Measurements from ENCODE around the gene LARGE2. TPM values are rescaled to one million over a fixed set of nuclear protein-coding genes. Genes with fewer than 3 reads are reported as not detected.

The LARGE2 gene
- total RNA-seq, 3 donors from 2014 or later (not counting 1 experiment from before 2014, with no cell fraction given): 0.40 to 1.7 (median 1.0) TPM

GRCh38 chr11:45967506-45967905 lies 45.0 kb downstream of the LARGE2 start:
- Mint-ChIP-seq H3K9me3 (no peaks in the 10 kb centered on the region), H3K27me3 (ENCODE audit: low read depth in 2 of 2) (no peaks in the 10 kb centered on the region), H3K27ac (no peak overlapping the region), H3K4me3 (no peak overlapping the region), H3K4me1 (no peaks in the 10 kb centered on the region), H3K36me3 (peaks cover 21% of the 10 kb centered on the region)
- 86% methylated on average over 2 of the region's 2 CpGs for WGBS (ENCODE audit: insufficient coverage)
- Histone ChIP-seq H3K9me3 (ENCODE audit: control insufficient read depth, insufficient read depth, low read length) (no peaks in the 10 kb centered on the region), H3K4me1 (ENCODE audit: control insufficient read depth, insufficient read depth, low read length) (no peaks in the 10 kb centered on the region), H3K27ac (ENCODE audit: low read length) (no peak overlapping the region), H3K4me3 (ENCODE audit: low read length) (no peak overlapping the region), H3K36me3 (ENCODE audit: control insufficient read depth, insufficient read depth, low read length) (peaks cover 46% of the 10 kb centered on the region), H3K27me3 (ENCODE audit: control insufficient read depth, insufficient read depth, low read length) (no peaks in the 10 kb centered on the region)
- ATAC-seq (no peak), DNase-seq (no peak)
- TF ChIP-seq, protein P1, sequence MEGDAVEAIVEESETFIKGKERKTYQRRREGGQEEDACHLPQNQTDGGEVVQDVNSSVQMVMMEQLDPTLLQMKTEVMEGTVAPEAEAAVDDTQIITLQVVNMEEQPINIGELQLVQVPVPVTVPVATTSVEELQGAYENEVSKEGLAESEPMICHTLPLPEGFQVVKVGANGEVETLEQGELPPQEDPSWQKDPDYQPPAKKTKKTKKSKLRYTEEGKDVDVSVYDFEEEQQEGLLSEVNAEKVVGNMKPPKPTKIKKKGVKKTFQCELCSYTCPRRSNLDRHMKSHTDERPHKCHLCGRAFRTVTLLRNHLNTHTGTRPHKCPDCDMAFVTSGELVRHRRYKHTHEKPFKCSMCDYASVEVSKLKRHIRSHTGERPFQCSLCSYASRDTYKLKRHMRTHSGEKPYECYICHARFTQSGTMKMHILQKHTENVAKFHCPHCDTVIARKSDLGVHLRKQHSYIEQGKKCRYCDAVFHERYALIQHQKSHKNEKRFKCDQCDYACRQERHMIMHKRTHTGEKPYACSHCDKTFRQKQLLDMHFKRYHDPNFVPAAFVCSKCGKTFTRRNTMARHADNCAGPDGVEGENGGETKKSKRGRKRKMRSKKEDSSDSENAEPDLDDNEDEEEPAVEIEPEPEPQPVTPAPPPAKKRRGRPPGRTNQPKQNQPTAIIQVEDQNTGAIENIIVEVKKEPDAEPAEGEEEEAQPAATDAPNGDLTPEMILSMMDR (IDR thresholded peaks at IDR 0.05): no peak
- intact Hi-C loops (cut with micrococcal nuclease): loop anchor here (10.0 kb wide), 1 partner anchor 157 kb away; the partner anchor contains the start of gene PHF21A

- H3K27ac Mint-ChIP-seq: no peak overlapping the region
Measured at GRCh38 chr11:45968901-45969300, 46.4 kb downstream of the LARGE2 start.

GRCh38 chr11:45973601-45974000 lies 51.1 kb downstream of the LARGE2 start:
- Mint-ChIP-seq H3K27ac (no peak overlapping the region), H3K36me3 (peaks cover 14% of the 10 kb centered on the region), H3K4me1 (peaks cover 0 to 6% of the 10 kb centered on the region in 2 donors), H3K4me3 (no peak overlapping the region), H3K27me3 (ENCODE audit: low read depth in 2 of 2) (no peaks in the 10 kb centered on the region), H3K9me3 (no peaks in the 10 kb centered on the region)
- Histone ChIP-seq H3K27me3 (ENCODE audit: control insufficient read depth, insufficient read depth, low read length) (no peaks in the 10 kb centered on the region), H3K4me3 (ENCODE audit: low read length) (no peak overlapping the region), H3K36me3 (ENCODE audit: control insufficient read depth, insufficient read depth, low read length) (peaks cover 42% of the 10 kb centered on the region), H3K9me3 (ENCODE audit: control insufficient read depth, insufficient read depth, low read length) (no peaks in the 10 kb centered on the region), H3K4me1 (ENCODE audit: control insufficient read depth, insufficient read depth, low read length) (no peaks in the 10 kb centered on the region), H3K27ac (ENCODE audit: low read length) (no peak overlapping the region)
- DNase-seq (no peak), ATAC-seq (no peak)
- 100% methylated on average over 4 of the region's 4 CpGs for WGBS (ENCODE audit: insufficient coverage)
- TF ChIP-seq, protein P1 (IDR thresholded peaks at IDR 0.05): no peak
- intact Hi-C loops (cut with micrococcal nuclease): no loop called here

More at GRCh38 chr11:45968901-45969300, 46.4 kb downstream of the LARGE2 start:
- ATAC-seq (no peak), DNase-seq (no peak)
- Mint-ChIP-seq H3K4me1 (no peaks in the 10 kb centered on the region), H3K9me3 (no peaks in the 10 kb centered on the region), H3K36me3 (peaks cover 21% of the 10 kb centered on the region), H3K4me3 (no peak overlapping the region), H3K27me3 (ENCODE audit: low read depth in 2 of 2) (no peaks in the 10 kb centered on the region)
- intact Hi-C loops (cut with micrococcal nuclease): loop anchor here (10.0 kb wide), 1 partner anchor 156 kb away; the partner anchor contains the start of gene PHF21A
- H3K27me3 ChIP-seq (ENCODE audit: control insufficient read depth, insufficient read depth, low read length): no peaks in the 10 kb centered on the region
- H3K27ac ChIP-seq (ENCODE audit: low read length): no peak overlapping the region
- H3K4me1 ChIP-seq (ENCODE audit: control insufficient read depth, insufficient read depth, low read length): no peaks in the 10 kb centered on the region
- H3K4me3 ChIP-seq (ENCODE audit: low read length): no peak overlapping the region
- TF ChIP-seq, protein P1 (IDR thresholded peaks at IDR 0.05): no peak
- no peaks in the 10 kb centered on the region for H3K9me3 ChIP-seq (ENCODE audit: control insufficient read depth, insufficient read depth, low read length)
- H3K36me3 ChIP-seq (ENCODE audit: control insufficient read depth, insufficient read depth, low read length): peaks cover 45% of the 10 kb centered on the region
- no CpG with 5 or more reads among the region's 2 CpGs for WGBS (ENCODE audit: insufficient coverage)

DNA sequence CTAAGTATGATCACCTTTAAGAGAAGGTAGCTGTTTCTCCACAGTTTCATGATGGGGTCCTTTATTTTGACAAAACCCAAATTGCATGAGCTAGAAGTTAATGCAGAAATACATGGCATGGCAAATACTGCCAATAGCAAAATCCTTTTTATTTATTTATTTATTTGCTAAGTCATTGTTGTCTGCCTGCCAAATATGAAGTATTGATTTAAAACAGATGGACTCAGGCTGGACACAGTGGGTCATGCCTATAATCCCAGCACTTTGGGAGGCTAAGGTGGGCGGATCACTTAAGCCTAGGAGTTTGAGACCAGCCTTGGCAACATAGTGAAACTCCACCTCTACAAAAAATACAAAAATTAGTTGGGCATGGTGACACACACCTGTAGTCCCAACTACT lies 52.4 kb downstream of the LARGE2 start:
- TF ChIP-seq, protein P1 (IDR thresholded peaks at IDR 0.05): no peak
- Histone ChIP-seq H3K9me3 (ENCODE audit: control insufficient read depth, insufficient read depth, low read length) (no peaks in the 10 kb centered on the region), H3K4me1 (ENCODE audit: control insufficient read depth, insufficient read depth, low read length) (no peaks in the 10 kb centered on the region), H3K27me3 (ENCODE audit: control insufficient read depth, insufficient read depth, low read length) (no peaks in the 10 kb centered on the region), H3K27ac (ENCODE audit: low read length) (no peak overlapping the region), H3K36me3 (ENCODE audit: control insufficient read depth, insufficient read depth, low read length) (peaks cover 42% of the 10 kb centered on the region), H3K4me3 (ENCODE audit: low read length) (no peak overlapping the region)
- intact Hi-C loops (cut with micrococcal nuclease): no loop called here
- peaks cover 4 to 6% of the 10 kb centered on the region in 2 donors for H3K4me1 Mint-ChIP-seq
- H3K36me3 Mint-ChIP-seq: peaks cover 2% of the 10 kb centered on the region
- WGBS (ENCODE audit: insufficient coverage): 100% methylated on average over 1 of the region's 1 CpG
- H3K27me3 Mint-ChIP-seq (ENCODE audit: low read depth in 2 of 2): no peaks in the 10 kb centered on the region
- ATAC-seq (no peak), DNase-seq (no peak)
- no peaks in the 10 kb centered on the region for H3K9me3 Mint-ChIP-seq
- no peak overlapping the region for H3K4me3 Mint-ChIP-seq
- H3K27ac Mint-ChIP-seq: no peak overlapping the region
